ENCODE data around the gene NOTUM. TPM values are rescaled to one million over a fixed set of nuclear protein-coding genes. Genes with fewer than 3 reads are reported as not detected.

The NOTUM gene
- total and polyA plus RNA-seq, 2 donors (not counting 3 experiments of a cell fraction or from before 2014, with no cell fraction given) = not detected

DNA sequence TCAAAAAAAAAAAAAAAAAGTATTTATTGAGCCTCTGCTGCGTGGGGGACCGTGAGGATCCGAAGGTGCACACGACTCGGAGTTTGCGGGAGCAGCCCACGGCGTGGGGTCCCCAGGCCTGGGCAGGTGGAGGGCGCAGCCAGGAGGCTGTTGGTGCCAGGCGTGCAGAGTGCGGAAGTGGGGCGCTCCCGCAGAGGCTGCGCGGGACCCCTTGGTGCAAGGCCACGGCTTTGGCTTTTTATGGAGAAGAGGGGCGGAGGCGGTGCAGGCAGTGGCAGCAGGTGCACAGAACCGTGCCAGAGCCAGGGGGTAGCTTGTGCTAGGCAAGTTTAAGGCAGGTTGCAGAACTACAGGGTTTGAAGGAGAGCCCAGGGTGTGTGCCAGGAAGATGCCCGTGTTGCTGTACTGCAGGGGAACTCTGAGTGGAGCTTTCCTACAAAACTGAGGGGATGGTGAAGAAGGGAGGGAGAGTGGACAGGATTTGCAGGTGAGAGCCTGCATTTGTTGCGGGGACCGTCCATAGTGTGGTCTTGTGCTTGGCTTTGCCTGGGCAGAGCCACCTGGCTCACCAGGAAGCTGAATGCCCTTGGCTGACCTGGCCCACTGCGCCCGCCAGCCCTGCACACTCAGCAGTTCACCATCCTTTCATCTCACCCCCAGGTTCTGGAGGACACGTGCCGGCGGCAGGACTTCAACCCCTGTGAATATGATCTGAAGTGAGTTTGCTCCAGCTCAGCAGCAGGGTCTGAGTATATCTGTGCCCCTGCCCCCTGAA lies 17.7 kb upstream of the NOTUM start:
- H3K4me2 ChIP-seq (ENCODE audit: insufficient read depth, low read length) = no peak overlapping the region
- no peak overlapping the region for H2AFZ ChIP-seq (ENCODE audit: low read depth, low read length)
- BruUV-seq (replicated peaks) = no TSS peak
- no peak for TF ChIP-seq FOS (IDR thresholded peaks at IDR 0.05; ENCODE audit: borderline replicate concordance, insufficient read depth, low read length)
- TF ChIP-seq, protein P1, sequence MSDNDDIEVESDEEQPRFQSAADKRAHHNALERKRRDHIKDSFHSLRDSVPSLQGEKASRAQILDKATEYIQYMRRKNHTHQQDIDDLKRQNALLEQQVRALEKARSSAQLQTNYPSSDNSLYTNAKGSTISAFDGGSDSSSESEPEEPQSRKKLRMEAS (IDR thresholded peaks at IDR 0.05; ENCODE audit: insufficient read depth, insufficient read length) = no peak
- no peak for TF ChIP-seq EZH2 (IDR thresholded peaks at IDR 0.05; ENCODE audit: borderline replicate concordance, low read depth, low read length, severe bottlenecking)
- TF ChIP-seq JUN (IDR thresholded peaks at IDR 0.05; ENCODE audit: borderline replicate concordance, insufficient read depth, insufficient read length, low read depth) = no peak
- no peak for TF ChIP-seq POLR2AphosphoS5 (IDR thresholded peaks at IDR 0.05; ENCODE audit: insufficient read depth, low read depth, low read length)
- TF ChIP-seq POLR2A (IDR thresholded peaks at IDR 0.05; ENCODE audit: low read depth, low read length) = no peak
- TF ChIP-seq, protein P2, sequence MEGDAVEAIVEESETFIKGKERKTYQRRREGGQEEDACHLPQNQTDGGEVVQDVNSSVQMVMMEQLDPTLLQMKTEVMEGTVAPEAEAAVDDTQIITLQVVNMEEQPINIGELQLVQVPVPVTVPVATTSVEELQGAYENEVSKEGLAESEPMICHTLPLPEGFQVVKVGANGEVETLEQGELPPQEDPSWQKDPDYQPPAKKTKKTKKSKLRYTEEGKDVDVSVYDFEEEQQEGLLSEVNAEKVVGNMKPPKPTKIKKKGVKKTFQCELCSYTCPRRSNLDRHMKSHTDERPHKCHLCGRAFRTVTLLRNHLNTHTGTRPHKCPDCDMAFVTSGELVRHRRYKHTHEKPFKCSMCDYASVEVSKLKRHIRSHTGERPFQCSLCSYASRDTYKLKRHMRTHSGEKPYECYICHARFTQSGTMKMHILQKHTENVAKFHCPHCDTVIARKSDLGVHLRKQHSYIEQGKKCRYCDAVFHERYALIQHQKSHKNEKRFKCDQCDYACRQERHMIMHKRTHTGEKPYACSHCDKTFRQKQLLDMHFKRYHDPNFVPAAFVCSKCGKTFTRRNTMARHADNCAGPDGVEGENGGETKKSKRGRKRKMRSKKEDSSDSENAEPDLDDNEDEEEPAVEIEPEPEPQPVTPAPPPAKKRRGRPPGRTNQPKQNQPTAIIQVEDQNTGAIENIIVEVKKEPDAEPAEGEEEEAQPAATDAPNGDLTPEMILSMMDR (IDR thresholded peaks at IDR 0.05; ENCODE audit: extremely low read depth in 1 of 2, insufficient read depth in 1 of 2, low read depth in 1 of 2, low read length in 2 of 2) = no peak
- no peak for TF ChIP-seq MYC (IDR thresholded peaks at IDR 0.05; ENCODE audit: low read depth, low read length)
- TF ChIP-seq GATA2 (IDR thresholded peaks at IDR 0.05; ENCODE audit: insufficient read depth, insufficient read length, low read depth, low read length) = no peak
- no peak for DNase-seq (ENCODE audit: low read depth, low spot score)
- ChIA-PET CTCF (interaction anchor here (0.9 to 1.8 kb wide), 3 partner anchors 16 to 41 kb away, joined by 3 to 6 read pairs (median 3); no protein-coding TSS in a partner anchor), POLR2A (interaction anchor here (0.7 kb wide), 1 partner anchor 25 kb away, joined by 3 read pairs; no protein-coding TSS in a partner anchor)
- no peak overlapping the region for H3K9ac ChIP-seq (replicated peaks; ENCODE audit: extremely low read depth, insufficient read depth, low read length)
- no peaks in the 10 kb centered on the region for H4K20me1 ChIP-seq (replicated peaks; ENCODE audit: control insufficient read depth, extremely low read depth, insufficient read depth, low read length)
- no peaks in the 10 kb centered on the region for H3K27me3 ChIP-seq (ENCODE audit: control insufficient read depth in 2 of 2, insufficient read depth in 2 of 2, low read length in 2 of 2)
- H3K9me1 ChIP-seq (replicated peaks; ENCODE audit: control insufficient read depth, extremely low read depth, insufficient read depth, low read length) = no peaks in the 10 kb centered on the region
- intact Hi-C loops (cut with micrococcal nuclease) = loop anchor here (1.0 to 5.0 kb wide), 4 partner anchors 25 to 119 kb away; partner anchors contain the start of genes CENPX, FASN, LRRC45 and PYCR1
- H3K4me3 ChIP-seq (replicated peaks in 1 of 3; ENCODE audit: insufficient read depth in 1 of 3, low read depth in 1 of 3, low read length in 3 of 3) = no peak overlapping the region
- FAIRE-seq = no peak
- H3K27ac ChIP-seq (ENCODE audit: insufficient read depth, low read depth, low read length) = no peak overlapping the region
- peaks cover 5% of the 10 kb centered on the region for H3K4me1 ChIP-seq (ENCODE audit: control insufficient read depth, extremely low read depth, insufficient read depth, low read length)
- peaks cover 0 to 2% of the 10 kb centered on the region in 2 experiments for H3K36me3 ChIP-seq (ENCODE audit: control insufficient read depth in 2 of 2, extremely low read depth in 1 of 2, insufficient read depth in 2 of 2, low read length in 2 of 2)
- dilution Hi-C loops (cut with MboI; ENCODE audit: extremely low pct_ligation_motif_present, low sequenced_read_pairs) = no loop called here
- H3K9me3 ChIP-seq (replicated peaks; ENCODE audit: control insufficient read depth, insufficient read depth, low read length) = no peaks in the 10 kb centered on the region
- H3K79me2 ChIP-seq (ENCODE audit: control insufficient read depth, insufficient read depth, low read length) = no peaks in the 10 kb centered on the region

Data from endothelial cell of umbilical vein (primary cell).